A549 (cell line): Measurements from ENCODE around the gene EHBP1.

Experiments
- CTCF ChIP-seq: fragments of >200 bp; sonication (Bioruptor Twin); formaldehyde crosslinking; IDR thresholded peaks from 3 replicates; pipeline ENCODE4 v1.5.1; 2016
- POLR2AphosphoS2 ChIP-seq: conservative IDR thresholded peaks from 2 replicates; pipeline ENCODE4 v1.6.1; 2012; ENCODE audit warnings: low read length, improper control_type of control experiment, inconsistent platforms
- USF2 ChIP-seq: fragments of 450-650 bp; IDR thresholded peaks from 2 replicates; pipeline ENCODE4 v1.6.1; 2014; ENCODE audit warnings: antibody characterized with exemption

- TF ChIP-seq USF2 (no peak), CTCF (no peak), POLR2AphosphoS2 (no peak)
Observed at GRCh38 chr2:62783679-62784078, 78.2 kb downstream of the EHBP1 start.
